A673 (cell line): ENCODE results near the gene NOD1.

Source experiments
- CTCF ChIP-seq: fragments of 300-800, 200-600 bp; sonication (generic); conservative IDR thresholded peaks from 2 replicates; pipeline ENCODE4 v1.5.1; 2017; ENCODE audit warnings: low read depth, mild to moderate bottlenecking, antibody characterized with exemption, low read length, moderate library complexity, mixed read lengths
- EZH2 ChIP-seq: fragments of 200-600 bp; sonication (generic); IDR thresholded peaks from 2 replicates; pipeline ENCODE4 v1.6.1; 2017; ENCODE audit warnings: borderline replicate concordance, low read depth, mild to moderate bottlenecking, mixed read lengths, antibody characterized with exemption, low read length; ENCODE audit not compliant: poor library complexity, severe bottlenecking

GRCh38 chr7:30478349-30479201 is at the start of gene NOD1:
- TF ChIP-seq CTCF = no peak
- TF ChIP-seq EZH2 = no peak
